AG09309 (cell line): ENCODE measurements around the gene STX11.

Experiments
- DNase-seq: peaks from one replicate; pipeline ENCODE4 v3.0.0-alpha.2; 2010; ENCODE audit warnings: low read depth
- H3K4me3 ChIP-seq: 2 replicates; pipeline ENCODE4 v1.5.1; 2011; ENCODE audit warnings: mild to moderate bottlenecking, low read depth, low read length, moderate library complexity; ENCODE audit not compliant: control insufficient read depth
- CTCF ChIP-seq: IDR thresholded peaks from 2 replicates; pipeline ENCODE4 v1.5.1; 2011; ENCODE audit warnings: mild to moderate bottlenecking, low read depth, low read length, inconsistent platforms; ENCODE audit not compliant: insufficient read depth, control insufficient read depth; ENCODE audit errors: missing control alignments

STX11 gene

GRCh38 chr6:144197919-144198318, 47.6 kb downstream of the STX11 start:
- no peak for TF ChIP-seq CTCF
- no peak overlapping the region for H3K4me3 ChIP-seq
- no peak for DNase-seq

GRCh38 chr6:144202879-144203468, 52.7 kb downstream of the STX11 start:
- DNase-seq: no peak
- H3K4me3 ChIP-seq: no peak overlapping the region
- TF ChIP-seq CTCF: no peak

GRCh38 chr6:144211160-144211559, 60.8 kb downstream of the STX11 start:
- no peak overlapping the region for H3K4me3 ChIP-seq
- no peak for TF ChIP-seq CTCF
- no peak for DNase-seq

GRCh38 chr6:144213315-144213714, 63.0 kb downstream of the STX11 start:
- H3K4me3 ChIP-seq: no peak overlapping the region
- DNase-seq: no peak
- TF ChIP-seq CTCF: no peak

- H3K4me3 ChIP-seq: no peak overlapping the region
- DNase-seq: no peak
- TF ChIP-seq CTCF: no peak
Measured at GRCh38 chr6:144214029-144214428, 63.7 kb downstream of the STX11 start.

- DNase-seq: no peak
- H3K4me3 ChIP-seq: no peak overlapping the region
- TF ChIP-seq CTCF: no peak
Measured at GRCh38 chr6:144214622-144215401, 64.5 kb downstream of the STX11 start.

GRCh38 chr6:144215402-144215931, 65.2 kb downstream of the STX11 start:
- DNase-seq: no peak
- TF ChIP-seq CTCF: no peak
- H3K4me3 ChIP-seq: peak overlapping the region; percentile 65
